Stimulated activated CD8-positive, alpha-beta memory T cell treated with anti-CD3 and anti-CD28 coated beads, Interleukin-7, amount 100 ng/mL, for 48 hours (primary cell): ENCODE results near the gene POT1.
"Not testable (repeated sequence)": the region's sequence is repeated elsewhere in the genome, so short reads cannot be mapped to it uniquely, and the experiment has no call there.

Experiments used
- DNase-seq, 2 donors: peaks; one replicate each; pipeline ENCODE4 v3.0.0-alpha.2; 2020; ENCODE audit warnings: low read depth in 1 of 2; ENCODE audit errors: extremely low read depth in 1 of 2

Gene POT1, protein sequence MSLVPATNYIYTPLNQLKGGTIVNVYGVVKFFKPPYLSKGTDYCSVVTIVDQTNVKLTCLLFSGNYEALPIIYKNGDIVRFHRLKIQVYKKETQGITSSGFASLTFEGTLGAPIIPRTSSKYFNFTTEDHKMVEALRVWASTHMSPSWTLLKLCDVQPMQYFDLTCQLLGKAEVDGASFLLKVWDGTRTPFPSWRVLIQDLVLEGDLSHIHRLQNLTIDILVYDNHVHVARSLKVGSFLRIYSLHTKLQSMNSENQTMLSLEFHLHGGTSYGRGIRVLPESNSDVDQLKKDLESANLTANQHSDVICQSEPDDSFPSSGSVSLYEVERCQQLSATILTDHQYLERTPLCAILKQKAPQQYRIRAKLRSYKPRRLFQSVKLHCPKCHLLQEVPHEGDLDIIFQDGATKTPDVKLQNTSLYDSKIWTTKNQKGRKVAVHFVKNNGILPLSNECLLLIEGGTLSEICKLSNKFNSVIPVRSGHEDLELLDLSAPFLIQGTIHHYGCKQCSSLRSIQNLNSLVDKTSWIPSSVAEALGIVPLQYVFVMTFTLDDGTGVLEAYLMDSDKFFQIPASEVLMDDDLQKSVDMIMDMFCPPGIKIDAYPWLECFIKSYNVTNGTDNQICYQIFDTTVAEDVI

DNA sequence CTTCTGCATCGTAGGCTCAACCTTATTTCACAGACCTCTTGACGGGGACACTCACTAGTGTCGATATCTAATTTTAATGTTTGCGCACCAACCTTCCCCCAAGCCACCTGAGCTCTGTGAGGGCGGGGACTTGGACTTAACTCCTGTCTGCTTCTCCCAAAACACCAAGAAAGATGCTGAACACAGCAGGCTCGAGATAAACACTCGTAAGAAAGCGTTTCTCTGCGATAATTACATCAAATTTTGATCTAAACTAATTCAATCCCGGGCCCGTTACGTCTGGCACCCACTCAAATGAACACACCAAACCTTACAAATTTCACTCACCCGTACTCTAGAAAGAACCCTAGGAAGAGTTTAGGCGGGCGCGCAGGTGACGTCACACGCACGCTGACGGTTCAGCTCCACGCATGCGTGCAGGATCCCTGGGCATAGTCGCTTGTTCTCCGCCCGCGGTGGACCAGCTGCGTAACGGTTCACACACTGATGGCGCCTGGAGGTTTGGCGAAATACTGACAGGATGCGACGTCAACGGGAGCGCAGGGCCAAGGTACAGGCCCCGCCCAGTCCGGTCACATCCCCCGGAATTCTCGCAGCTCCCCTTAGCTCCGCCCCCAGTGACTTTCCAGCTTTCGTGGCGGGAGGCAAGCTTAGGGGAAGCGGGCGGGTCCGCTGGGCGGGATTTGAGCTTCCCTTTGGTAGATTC is at the start of gene POT1:
POT1 (minus strand) TSS at position 359 of the 706 bp plus-strand sequence. CDS start 32,652 bp downstream, outside the sequence.
- peak; percentile 94 to 96 for DNase-seq

DNA sequence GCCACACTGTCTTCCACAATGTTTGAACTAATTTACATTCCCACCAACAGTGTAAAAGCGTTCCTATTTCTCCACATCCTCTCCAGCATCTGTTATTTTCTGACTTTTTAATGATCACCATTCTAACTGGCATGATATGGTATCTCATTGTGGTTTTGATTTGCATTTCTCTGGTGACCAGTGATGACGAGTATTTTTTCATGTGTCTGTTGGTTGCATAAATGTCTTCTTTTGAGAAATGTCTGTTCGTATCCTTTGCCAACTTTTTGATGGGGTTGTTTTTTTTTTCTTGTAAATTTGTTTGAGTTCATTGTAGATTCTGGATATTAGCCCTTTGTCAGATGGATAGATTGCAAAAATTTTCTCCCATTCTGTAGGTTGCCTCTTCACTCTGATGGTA is 45.5 kb upstream of the POT1 start:
- not testable (repeated sequence) for DNase-seq

DNA sequence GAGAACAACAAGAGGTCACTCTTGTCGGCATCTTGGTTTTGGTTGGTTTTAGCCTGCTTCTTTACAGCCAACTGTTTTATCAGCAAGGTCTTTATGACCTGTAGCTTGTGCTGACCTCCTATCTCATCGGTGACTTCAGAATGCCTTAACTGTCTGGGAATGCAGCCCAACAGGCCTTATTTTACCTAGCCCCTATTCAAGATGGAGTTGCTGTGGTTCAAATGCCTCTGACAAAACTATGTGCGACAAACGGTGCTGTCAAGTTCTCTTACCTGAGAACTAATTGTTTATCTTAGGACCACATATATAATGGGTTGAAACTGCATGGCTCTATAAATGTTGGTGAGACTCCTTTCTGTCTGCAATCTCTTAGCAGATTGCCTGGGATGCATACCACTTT is 35.9 kb upstream of the POT1 start:
- DNase-seq = no peak

DNA sequence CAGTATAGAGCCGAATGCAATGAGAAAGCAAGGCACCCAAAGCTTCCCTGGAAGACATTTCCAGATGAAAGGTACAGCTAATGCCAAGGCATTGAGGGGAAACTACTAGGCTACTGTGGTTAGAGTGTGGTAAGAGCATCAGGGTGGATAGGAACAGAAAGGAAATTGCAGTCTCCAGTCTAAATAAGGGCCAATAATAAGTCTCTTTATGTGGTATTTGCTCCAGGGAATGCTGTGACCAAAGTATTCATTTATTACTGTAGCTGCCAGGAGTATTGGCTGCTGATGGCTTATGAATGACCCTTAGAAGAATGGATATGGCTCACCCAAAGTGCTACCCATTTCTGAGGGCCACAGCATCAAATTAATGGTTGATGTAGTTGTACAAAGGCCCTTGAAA is 30.1 kb upstream of the POT1 start:
- DNase-seq = no peak

DNA sequence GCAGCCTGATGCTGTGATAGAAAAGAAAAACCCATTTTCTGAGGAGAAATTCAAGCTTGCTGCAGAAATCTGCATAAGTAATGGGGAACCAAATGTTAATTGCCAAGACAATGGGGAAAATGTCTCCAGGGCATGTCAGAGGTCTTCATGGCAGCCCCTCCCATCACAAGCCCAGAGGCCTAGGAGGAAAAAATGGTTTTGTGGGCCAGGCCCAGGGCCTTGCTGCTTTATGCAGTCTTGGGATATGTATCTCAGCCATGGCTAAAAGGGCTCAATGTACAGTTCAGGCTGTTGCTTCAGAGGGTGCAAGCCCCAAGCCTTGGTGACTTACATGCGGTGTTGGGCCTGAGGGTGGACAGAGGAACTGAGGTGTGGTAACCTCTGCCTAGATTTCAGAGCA is 28.3 kb upstream of the POT1 start:
- not testable (repeated sequence) for DNase-seq

DNA sequence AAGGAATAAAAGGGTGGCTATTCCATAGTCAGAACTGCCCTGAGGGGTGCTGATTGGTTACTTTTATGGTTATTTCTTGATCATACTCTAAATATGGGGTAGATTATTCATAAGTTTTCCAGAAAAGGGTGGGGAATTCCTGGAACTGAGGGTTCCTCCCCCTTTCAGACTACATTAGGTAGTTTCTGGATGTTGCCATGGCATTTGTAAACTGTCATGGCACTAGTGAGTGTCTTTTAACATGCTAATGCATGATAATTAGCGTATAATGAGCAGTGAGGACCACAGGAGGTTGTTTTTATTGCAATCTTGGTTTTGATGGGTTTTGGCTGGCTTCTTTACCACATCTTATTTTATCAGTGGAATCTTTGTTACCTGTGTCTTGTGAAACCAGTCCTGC is 26.5 kb upstream of the POT1 start:
- DNase-seq = no peak

DNA sequence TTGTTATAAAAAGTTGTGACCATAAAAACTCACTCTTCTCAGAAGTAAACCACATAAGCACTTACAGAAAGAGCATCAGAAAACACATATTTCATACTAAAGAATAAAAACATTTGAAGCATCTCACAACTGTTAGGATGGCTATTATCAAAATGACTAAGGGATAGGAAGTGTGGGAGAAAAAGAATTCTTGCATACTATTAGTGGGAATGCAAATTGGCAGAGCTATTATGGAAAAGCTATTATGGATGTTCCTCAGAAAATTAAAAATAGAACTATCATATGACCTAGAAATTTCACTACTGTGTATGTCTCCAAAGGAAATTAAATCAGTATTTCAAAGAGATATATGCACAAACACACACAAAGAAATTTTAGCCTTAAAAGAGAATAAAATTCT is 25.2 kb upstream of the POT1 start:
- DNase-seq = no peak

DNA sequence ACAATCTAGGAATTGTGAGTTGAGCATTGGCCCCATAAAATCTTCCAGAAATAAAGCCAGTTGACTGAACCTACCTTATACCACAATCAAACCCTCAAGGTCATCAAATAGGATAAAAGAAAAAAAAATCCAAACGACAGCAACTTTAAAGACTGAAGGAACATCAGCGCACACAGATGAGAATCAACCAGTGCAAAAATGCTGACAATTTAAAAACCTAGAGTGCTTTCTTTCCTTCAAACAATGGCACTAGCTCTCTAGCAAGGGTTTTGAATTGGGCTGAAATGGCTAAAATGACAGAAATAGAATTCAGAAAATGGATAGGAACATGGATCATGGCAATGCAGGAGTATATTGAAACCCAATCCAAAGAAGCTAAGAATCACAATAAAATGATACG is 16.1 kb upstream of the POT1 start:
- no peak for DNase-seq

DNA sequence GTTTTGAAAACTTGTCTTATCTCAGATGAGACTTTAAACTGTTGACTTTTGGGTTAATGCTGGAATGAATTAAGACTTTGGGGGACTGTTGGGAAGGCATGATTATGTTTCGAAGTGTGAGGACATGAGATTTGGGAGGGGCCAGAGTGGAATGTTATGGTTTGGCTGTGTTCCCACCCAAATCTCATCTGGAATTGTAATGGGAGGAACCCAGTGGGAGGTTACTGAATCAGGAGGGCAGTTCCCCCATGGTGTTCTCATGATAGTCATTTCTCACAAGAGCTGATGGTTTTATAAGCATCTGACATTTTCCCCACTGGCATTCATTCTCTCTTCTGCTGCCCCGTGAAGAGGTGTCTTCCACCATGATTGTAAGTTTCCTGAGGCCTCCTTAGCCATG is 13.8 kb upstream of the POT1 start:
- no peak for DNase-seq

DNA sequence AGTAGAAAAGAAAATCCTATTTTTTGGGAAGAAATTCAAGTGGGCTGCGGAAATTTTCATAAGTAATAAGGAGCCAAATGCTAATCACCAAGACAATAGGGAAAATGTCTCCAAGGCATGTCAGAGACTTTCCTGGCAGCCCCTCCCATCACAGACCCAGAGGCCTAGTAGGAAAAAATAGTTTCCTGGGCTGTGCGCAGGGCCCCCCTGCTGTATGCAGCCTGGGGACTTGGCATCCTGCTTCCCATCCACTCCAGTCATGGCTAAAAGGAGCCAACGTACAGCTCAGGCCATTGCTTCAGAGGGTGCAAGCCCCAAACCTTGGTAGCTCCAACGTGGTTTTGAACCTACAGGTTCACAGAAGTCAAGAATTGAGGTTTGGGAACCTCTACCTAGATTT is 12.8 kb upstream of the POT1 start:
- no peak for DNase-seq

DNA sequence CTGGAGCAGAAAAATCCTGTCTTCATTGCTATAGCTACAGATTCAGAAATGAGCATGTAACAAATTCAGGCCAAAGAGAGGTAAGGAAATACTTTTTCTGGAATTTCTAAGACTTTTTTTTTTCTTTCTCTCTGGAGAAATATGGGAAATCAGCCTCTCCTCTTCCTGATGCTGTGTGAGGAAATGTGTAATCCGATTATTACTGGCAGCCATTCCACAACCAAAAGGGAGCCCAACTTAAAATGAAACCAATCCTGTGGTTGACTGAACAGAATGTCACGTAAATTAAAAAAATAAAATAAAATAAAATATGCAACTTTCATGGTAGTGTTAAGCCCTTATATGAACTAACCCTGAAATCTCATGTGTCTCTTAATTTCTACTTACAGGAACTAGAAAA is 10.7 kb upstream of the POT1 start:
- no peak for DNase-seq

DNA sequence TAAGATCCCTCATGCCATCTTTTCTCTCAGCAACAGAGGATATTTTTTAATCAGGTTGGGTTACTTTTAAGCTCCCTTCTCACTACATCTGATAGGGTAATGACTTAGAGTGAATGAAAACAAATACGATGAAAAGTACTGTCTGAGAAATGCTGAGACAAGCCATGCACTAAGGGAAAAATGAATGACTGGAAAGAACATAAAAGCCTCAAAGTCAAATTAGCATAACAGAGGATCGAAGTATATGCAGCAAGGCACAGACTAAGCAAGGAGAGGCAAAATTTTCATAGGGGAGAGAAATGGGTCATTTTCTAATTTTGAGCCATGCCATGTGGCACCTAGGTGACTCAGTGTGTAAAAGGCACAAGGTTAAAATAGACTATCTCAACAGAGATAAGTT is 8.5 kb upstream of the POT1 start:
- DNase-seq = no peak

DNA sequence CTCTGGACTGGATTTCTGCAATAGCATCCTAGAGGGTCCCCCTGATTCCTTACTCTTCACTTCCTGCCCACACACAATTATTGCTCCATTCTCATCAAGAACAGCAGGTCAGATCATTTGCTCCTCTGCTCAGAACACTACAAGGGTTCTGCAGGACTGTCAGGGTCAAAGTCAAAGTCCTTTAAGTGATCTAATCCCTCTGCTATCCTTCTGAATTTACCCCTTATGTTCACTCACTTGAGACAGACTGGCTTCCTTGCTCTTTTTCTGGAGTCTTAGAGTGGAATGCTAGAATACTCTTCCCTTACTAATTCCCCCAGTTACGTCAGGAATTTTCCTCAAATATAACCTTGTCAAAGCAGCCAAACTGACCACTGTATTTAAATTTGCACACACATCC is 7.5 kb upstream of the POT1 start:
- no peak for DNase-seq

DNA sequence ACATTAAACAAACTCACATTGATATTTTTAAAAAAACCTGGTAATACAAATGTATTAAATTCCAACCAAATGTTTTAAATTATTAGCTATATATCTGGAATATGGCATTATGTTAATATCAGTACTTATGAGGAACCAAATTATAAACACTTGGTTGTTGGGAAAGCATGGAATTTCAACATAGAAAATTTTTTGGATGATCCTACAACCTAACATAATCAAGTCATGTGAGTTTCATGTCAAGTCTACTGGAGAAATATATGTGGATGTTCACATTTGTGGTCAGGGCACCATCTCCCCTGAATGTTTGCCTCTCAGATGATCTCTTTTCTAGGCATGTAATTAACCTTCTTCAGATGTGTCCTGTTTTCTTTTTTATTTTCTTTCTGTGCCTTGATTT is 5.2 kb upstream of the POT1 start:
- DNase-seq = no peak

DNA sequence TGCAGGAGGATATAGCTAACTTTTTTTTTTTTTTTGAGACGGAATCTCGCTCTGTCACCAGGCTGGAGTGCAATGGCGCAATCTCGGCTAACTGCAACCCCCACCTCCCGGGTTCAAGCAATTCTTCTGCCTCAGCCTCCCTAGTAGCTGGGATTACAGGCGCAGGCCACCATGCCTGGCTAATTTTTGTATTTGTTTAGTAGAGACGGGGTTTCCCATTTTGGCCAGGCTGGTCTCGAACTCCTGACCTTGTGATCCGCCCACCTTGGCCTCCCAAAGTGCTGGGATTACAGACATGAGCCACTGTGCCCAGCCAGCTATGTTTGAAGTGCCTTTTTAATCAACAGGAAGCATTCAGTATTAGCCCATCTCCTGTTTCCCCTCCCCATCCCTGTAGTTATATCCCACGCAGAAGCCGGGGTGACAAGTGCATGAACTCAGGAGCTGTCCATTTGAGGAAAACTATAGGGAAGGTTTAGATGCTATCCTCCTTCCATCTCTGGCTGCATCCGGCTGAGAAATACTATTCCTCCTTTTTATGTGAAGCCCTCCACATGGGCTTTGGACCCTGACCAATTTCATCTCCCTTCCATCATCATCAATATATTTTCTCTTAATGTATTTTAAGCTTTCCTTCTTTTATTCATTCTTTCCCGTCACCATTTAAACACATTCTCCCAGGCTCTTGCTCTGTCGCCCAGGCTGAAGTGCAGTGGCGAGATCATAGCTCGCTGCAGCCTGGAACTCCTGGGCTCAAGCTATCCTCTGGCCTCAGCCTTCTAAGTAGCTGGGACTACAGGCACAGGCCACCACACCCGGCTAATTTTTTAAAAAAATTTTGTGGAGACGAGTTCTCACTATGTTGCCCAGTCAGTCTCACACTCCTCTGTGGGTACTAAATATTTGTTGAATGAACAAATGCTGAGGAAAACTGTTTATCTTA is 1.3 kb upstream of the POT1 start:
- no peak for DNase-seq

DNA sequence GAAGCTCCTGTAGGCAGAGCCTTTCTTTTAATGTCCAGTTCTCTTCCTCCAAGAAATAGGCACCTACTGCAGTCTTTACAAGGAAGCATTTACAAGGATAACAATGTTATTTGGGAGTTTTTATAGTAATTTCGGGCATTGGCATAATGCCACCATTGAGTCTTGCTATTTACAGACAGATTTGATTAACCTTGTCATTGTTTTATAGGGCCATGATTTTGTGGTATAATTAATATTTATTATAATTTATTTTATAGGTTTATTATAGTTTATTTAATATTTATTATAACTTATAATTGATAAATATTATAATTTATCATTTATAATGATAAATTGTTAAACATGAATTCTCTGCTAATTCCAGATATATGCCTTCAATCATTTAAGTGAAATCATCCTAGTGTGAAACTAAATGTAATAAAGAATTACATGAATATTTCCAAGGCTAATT is 573 bp upstream of the POT1 start:
- no peak for DNase-seq

DNA sequence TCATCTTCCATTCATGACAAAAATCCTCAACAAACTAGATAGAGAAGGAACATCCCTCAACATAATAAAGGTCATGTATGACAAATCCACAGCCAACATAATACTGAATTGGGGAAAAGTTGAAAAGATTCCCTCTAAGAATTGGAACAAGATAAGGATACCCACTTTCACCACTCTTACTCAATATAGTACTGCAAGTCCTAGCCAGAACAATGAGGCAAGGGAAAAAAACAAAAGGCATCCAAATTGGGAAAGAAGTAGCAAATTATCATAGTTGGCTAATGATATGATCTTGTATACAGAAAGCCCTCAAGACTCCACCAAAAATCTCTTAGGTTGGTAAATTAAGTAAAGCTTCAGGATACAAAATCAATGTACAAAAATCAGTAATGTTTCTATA is 4.7 kb downstream of the POT1 start:
- no peak for DNase-seq

DNA sequence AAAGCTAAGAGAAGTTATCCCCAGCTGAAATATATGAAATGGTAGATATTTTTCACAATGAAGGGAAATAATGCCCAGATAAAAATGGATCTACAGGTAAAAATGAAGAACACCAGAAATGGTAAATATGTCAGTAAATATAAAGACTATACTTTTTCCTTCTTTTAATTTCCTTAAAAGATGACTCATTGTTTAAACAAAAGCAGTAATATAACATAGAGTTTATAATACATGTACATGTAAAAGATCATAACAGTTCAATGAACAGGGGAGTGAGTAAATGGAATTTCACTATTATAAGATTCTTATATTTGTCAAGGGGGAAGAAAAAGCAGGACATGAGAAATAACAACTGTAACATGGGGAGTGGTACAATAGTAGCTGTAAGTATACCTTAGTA is 7.4 kb downstream of the POT1 start:
- DNase-seq = no peak

DNA sequence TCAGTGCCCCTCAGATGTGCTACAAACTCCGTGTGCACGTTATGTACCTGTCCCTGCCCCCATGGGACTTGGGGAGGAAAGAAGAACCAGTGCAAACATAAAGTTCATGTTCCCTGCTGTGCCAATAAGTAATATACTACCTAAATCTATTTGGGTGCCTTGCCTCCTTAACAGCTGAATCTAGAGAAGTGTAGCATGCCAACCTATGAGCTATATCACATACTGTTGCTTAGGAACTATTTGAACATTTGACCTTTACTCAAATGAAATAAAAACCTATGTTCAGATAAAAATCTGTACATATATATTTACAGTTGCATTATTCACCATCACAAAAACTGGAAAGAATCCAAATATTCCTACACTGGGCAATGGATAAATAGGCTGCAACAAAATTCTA is 9.8 kb downstream of the POT1 start:
- no peak for DNase-seq

DNA sequence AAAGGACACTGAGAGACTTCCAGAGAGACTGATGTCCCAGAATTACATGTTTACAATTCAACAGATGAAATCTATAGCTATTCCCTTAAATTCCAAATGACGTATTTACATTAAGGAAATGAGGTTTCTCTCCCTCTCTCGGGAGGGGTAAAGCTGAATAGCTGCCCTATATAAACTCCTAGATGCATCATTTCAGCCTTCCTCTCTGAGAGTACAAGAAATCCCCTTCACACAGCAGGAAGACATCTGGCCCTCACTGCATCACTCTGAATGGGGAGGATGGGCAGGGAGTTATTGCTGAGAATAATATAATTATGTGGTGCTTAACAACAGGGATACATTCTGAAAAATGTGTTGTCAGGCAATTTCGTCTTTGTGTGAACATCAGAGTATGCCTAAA is 11.0 kb downstream of the POT1 start:
- DNase-seq = no peak

DNA sequence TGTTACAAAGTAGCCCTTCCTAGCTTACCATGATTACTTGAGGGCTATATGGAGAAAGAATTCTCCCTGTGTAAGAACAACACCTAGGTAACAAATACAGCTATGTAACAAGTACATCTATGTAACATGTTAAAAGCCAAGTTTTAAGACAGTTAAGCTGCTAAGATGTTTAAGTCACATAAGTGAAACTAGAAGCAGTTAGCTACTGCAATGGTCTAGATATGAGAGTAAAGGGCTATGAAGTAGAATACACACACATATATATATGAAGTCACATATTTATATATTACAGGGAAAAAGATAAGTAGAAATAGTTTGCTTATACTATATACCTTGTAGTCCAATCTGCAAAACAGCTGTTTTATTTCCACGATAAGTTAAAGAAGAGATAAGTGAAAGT is 14.4 kb downstream of the POT1 start:
- DNase-seq = no peak
